ENCODE measurements around the gene ATP1A4. TPM values are rescaled to one million over a fixed set of nuclear protein-coding genes. Genes with fewer than 3 reads are reported as not detected.

Gene ATP1A4
- total RNA-seq, 1 donor from 2014 or later, result under 0.01 TPM

GRCh38 chr1:160136926-160137200 is 14.5 kb upstream of the ATP1A4 start:
- H3K36me3 ChIP-seq (ENCODE audit: control insufficient read depth in 3 of 3, insufficient read depth in 3 of 3, low read length in 3 of 3), result peaks cover 80 to 91% (median 88%) of the 10 kb centered on the region in 3 donors
- peaks cover 51 to 78% (median 56%) of the 10 kb centered on the region in 3 donors for H3K4me1 ChIP-seq (ENCODE audit: control insufficient read depth in 3 of 3, insufficient read depth in 3 of 3, low read length in 3 of 3)
- peak overlapping the region; percentile 96 for H3K27ac ChIP-seq (ENCODE audit: low read depth, low read length)
- no peaks in the 10 kb centered on the region for H3K27me3 ChIP-seq (ENCODE audit: control insufficient read depth in 3 of 3, insufficient read depth in 3 of 3, low read length in 3 of 3)
- no peak overlapping the region for H3K4me3 ChIP-seq (ENCODE audit: low read length in 3 of 3)
- H3K9ac ChIP-seq (ENCODE audit: low read depth in 1 of 3, low read length in 3 of 3), result peak overlapping the region in 1 of 3 donors; percentile 62
- no peaks in the 10 kb centered on the region for H3K9me3 ChIP-seq (ENCODE audit: control insufficient read depth in 3 of 3, low read length in 3 of 3)

- peak overlapping the region in 1 of 3 donors; percentile 14 for H3K9ac ChIP-seq (ENCODE audit: low read depth in 1 of 3, low read length in 3 of 3)
- no peaks in the 10 kb centered on the region for H3K9me3 ChIP-seq (ENCODE audit: control insufficient read depth in 3 of 3, low read length in 3 of 3)
- H3K4me1 ChIP-seq (ENCODE audit: control insufficient read depth in 3 of 3, insufficient read depth in 3 of 3, low read length in 3 of 3), result peaks cover 49 to 73% (median 52%) of the 10 kb centered on the region in 3 donors
- no peak overlapping the region for H3K4me3 ChIP-seq (ENCODE audit: low read length in 3 of 3)
- peak overlapping the region; percentile 96 for H3K27ac ChIP-seq (ENCODE audit: low read depth, low read length)
- no peaks in the 10 kb centered on the region for H3K27me3 ChIP-seq (ENCODE audit: control insufficient read depth in 3 of 3, insufficient read depth in 3 of 3, low read length in 3 of 3)
- H3K36me3 ChIP-seq (ENCODE audit: control insufficient read depth in 3 of 3, insufficient read depth in 3 of 3, low read length in 3 of 3), result peaks cover 84 to 96% (median 91%) of the 10 kb centered on the region in 3 donors
These were observed 14.1 kb upstream of the ATP1A4 start for GRCh38 chr1:160137216-160137862.

- H3K36me3 ChIP-seq (ENCODE audit: control insufficient read depth in 3 of 3, insufficient read depth in 3 of 3, low read length in 3 of 3), result peaks cover 67 to 79% (median 71%) of the 10 kb centered on the region in 3 donors
- no peaks in the 10 kb centered on the region for H3K9me3 ChIP-seq (ENCODE audit: control insufficient read depth in 3 of 3, low read length in 3 of 3)
- peaks cover 28 to 48% (median 28%) of the 10 kb centered on the region in 3 donors for H3K4me1 ChIP-seq (ENCODE audit: control insufficient read depth in 3 of 3, insufficient read depth in 3 of 3, low read length in 3 of 3)
- no peak overlapping the region for H3K4me3 ChIP-seq (ENCODE audit: low read length in 3 of 3)
- H3K27me3 ChIP-seq (ENCODE audit: control insufficient read depth in 3 of 3, insufficient read depth in 3 of 3, low read length in 3 of 3), result no peaks in the 10 kb centered on the region
- no peak overlapping the region for H3K9ac ChIP-seq (ENCODE audit: low read depth in 1 of 3, low read length in 3 of 3)
- no peak overlapping the region for H3K27ac ChIP-seq (ENCODE audit: low read depth, low read length)
These were observed 11.6 kb upstream of the ATP1A4 start for GRCh38 chr1:160139840-160140239.

- Histone ChIP-seq H3K27ac (ENCODE audit: low read depth, low read length) (no peak overlapping the region), H3K9me3 (ENCODE audit: control insufficient read depth in 3 of 3, low read length in 3 of 3) (no peaks in the 10 kb centered on the region), H3K4me3 (ENCODE audit: low read length in 3 of 3) (no peak overlapping the region), H3K27me3 (ENCODE audit: control insufficient read depth in 3 of 3, insufficient read depth in 3 of 3, low read length in 3 of 3) (no peaks in the 10 kb centered on the region), H3K9ac (ENCODE audit: low read depth in 1 of 3, low read length in 3 of 3) (no peak overlapping the region), H3K4me1 (ENCODE audit: control insufficient read depth in 3 of 3, insufficient read depth in 3 of 3, low read length in 3 of 3) (peaks cover 4 to 15% (median 8%) of the 10 kb centered on the region in 3 donors), H3K36me3 (ENCODE audit: control insufficient read depth in 3 of 3, insufficient read depth in 3 of 3, low read length in 3 of 3) (peaks cover 34 to 41% (median 36%) of the 10 kb centered on the region in 3 donors)
These were observed 7.7 kb upstream of the ATP1A4 start for GRCh38 chr1:160143695-160144094.

- no peak overlapping the region for H3K27ac ChIP-seq (ENCODE audit: low read depth, low read length)
- no peaks in the 10 kb centered on the region for H3K9me3 ChIP-seq (ENCODE audit: control insufficient read depth in 3 of 3, low read length in 3 of 3)
- H3K36me3 ChIP-seq (ENCODE audit: control insufficient read depth in 3 of 3, insufficient read depth in 3 of 3, low read length in 3 of 3), result peaks cover 24 to 30% (median 28%) of the 10 kb centered on the region in 3 donors
- no peak overlapping the region for H3K4me3 ChIP-seq (ENCODE audit: low read length in 3 of 3)
- H3K4me1 ChIP-seq (ENCODE audit: control insufficient read depth in 3 of 3, insufficient read depth in 3 of 3, low read length in 3 of 3), result peaks cover 4 to 10% (median 8%) of the 10 kb centered on the region in 3 donors
- no peaks in the 10 kb centered on the region for H3K27me3 ChIP-seq (ENCODE audit: control insufficient read depth in 3 of 3, insufficient read depth in 3 of 3, low read length in 3 of 3)
- H3K9ac ChIP-seq (ENCODE audit: low read depth in 1 of 3, low read length in 3 of 3), result no peak overlapping the region
These were observed 6.5 kb upstream of the ATP1A4 start for GRCh38 chr1:160144921-160145320.

GRCh38 chr1:160146107-160146506 is 5.3 kb upstream of the ATP1A4 start:
- H3K27ac ChIP-seq (ENCODE audit: low read depth, low read length), result no peak overlapping the region
- H3K9me3 ChIP-seq (ENCODE audit: control insufficient read depth in 3 of 3, low read length in 3 of 3), result no peaks in the 10 kb centered on the region

GRCh38 chr1:160148121-160148520 is 3.3 kb upstream of the ATP1A4 start:
- H3K27ac ChIP-seq (ENCODE audit: low read depth, low read length), result peak overlapping the region; percentile 40

More at GRCh38 chr1:160146107-160146506, 5.3 kb upstream of the ATP1A4 start:
- peaks cover 2 to 5% (median 5%) of the 10 kb centered on the region in 3 donors for H3K4me1 ChIP-seq (ENCODE audit: control insufficient read depth in 3 of 3, insufficient read depth in 3 of 3, low read length in 3 of 3)
- H3K9ac ChIP-seq (ENCODE audit: low read depth in 1 of 3, low read length in 3 of 3), result no peak overlapping the region
- no peak overlapping the region for H3K4me3 ChIP-seq (ENCODE audit: low read length in 3 of 3)
- peaks cover 16 to 20% (median 18%) of the 10 kb centered on the region in 3 donors for H3K36me3 ChIP-seq (ENCODE audit: control insufficient read depth in 3 of 3, insufficient read depth in 3 of 3, low read length in 3 of 3)
- no peaks in the 10 kb centered on the region for H3K27me3 ChIP-seq (ENCODE audit: control insufficient read depth in 3 of 3, insufficient read depth in 3 of 3, low read length in 3 of 3)

GRCh38 chr1:160149233-160149632 is 2.2 kb upstream of the ATP1A4 start:
- no peak overlapping the region for H3K4me3 ChIP-seq (ENCODE audit: low read length in 3 of 3)
- no peaks in the 10 kb centered on the region for H3K4me1 ChIP-seq (ENCODE audit: control insufficient read depth in 3 of 3, insufficient read depth in 3 of 3, low read length in 3 of 3)
- H3K27ac ChIP-seq (ENCODE audit: low read depth, low read length), result no peak overlapping the region
- no peaks in the 10 kb centered on the region for H3K36me3 ChIP-seq (ENCODE audit: control insufficient read depth in 3 of 3, insufficient read depth in 3 of 3, low read length in 3 of 3)
- H3K27me3 ChIP-seq (ENCODE audit: control insufficient read depth in 3 of 3, insufficient read depth in 3 of 3, low read length in 3 of 3), result no peaks in the 10 kb centered on the region
- H3K9ac ChIP-seq (ENCODE audit: low read depth in 1 of 3, low read length in 3 of 3), result no peak overlapping the region
- H3K9me3 ChIP-seq (ENCODE audit: control insufficient read depth in 3 of 3, low read length in 3 of 3), result no peaks in the 10 kb centered on the region

More at GRCh38 chr1:160148121-160148520, 3.3 kb upstream of the ATP1A4 start:
- peaks cover 0 to under 1% (median under 1%) of the 10 kb centered on the region in 3 donors for H3K36me3 ChIP-seq (ENCODE audit: control insufficient read depth in 3 of 3, insufficient read depth in 3 of 3, low read length in 3 of 3)
- no peak overlapping the region for H3K9ac ChIP-seq (ENCODE audit: low read depth in 1 of 3, low read length in 3 of 3)
- H3K27me3 ChIP-seq (ENCODE audit: control insufficient read depth in 3 of 3, insufficient read depth in 3 of 3, low read length in 3 of 3), result no peaks in the 10 kb centered on the region
- H3K9me3 ChIP-seq (ENCODE audit: control insufficient read depth in 3 of 3, low read length in 3 of 3), result no peaks in the 10 kb centered on the region
- no peaks in the 10 kb centered on the region for H3K4me1 ChIP-seq (ENCODE audit: control insufficient read depth in 3 of 3, insufficient read depth in 3 of 3, low read length in 3 of 3)
- H3K4me3 ChIP-seq (ENCODE audit: low read length in 3 of 3), result no peak overlapping the region

- Histone ChIP-seq H3K36me3 (ENCODE audit: control insufficient read depth in 3 of 3, insufficient read depth in 3 of 3, low read length in 3 of 3) (no peaks in the 10 kb centered on the region), H3K27ac (ENCODE audit: low read depth, low read length) (no peak overlapping the region), H3K4me3 (ENCODE audit: low read length in 3 of 3) (no peak overlapping the region), H3K9me3 (ENCODE audit: control insufficient read depth in 3 of 3, low read length in 3 of 3) (no peaks in the 10 kb centered on the region), H3K27me3 (ENCODE audit: control insufficient read depth in 3 of 3, insufficient read depth in 3 of 3, low read length in 3 of 3) (no peaks in the 10 kb centered on the region), H3K4me1 (ENCODE audit: control insufficient read depth in 3 of 3, insufficient read depth in 3 of 3, low read length in 3 of 3) (no peaks in the 10 kb centered on the region), H3K9ac (ENCODE audit: low read depth in 1 of 3, low read length in 3 of 3) (no peak overlapping the region)
These were observed 1.7 kb upstream of the ATP1A4 start for GRCh38 chr1:160149716-160150115.

GRCh38 chr1:160154790-160155189 is 3.4 kb downstream of the ATP1A4 start:
- H3K4me3 ChIP-seq (ENCODE audit: low read length in 3 of 3), result no peak overlapping the region
- H3K9ac ChIP-seq (ENCODE audit: low read depth in 1 of 3, low read length in 3 of 3), result no peak overlapping the region
- H3K9me3 ChIP-seq (ENCODE audit: control insufficient read depth in 3 of 3, low read length in 3 of 3), result no peaks in the 10 kb centered on the region
- no peaks in the 10 kb centered on the region for H3K4me1 ChIP-seq (ENCODE audit: control insufficient read depth in 3 of 3, insufficient read depth in 3 of 3, low read length in 3 of 3)
- H3K27ac ChIP-seq (ENCODE audit: low read depth, low read length), result no peak overlapping the region
- no peaks in the 10 kb centered on the region for H3K36me3 ChIP-seq (ENCODE audit: control insufficient read depth in 3 of 3, insufficient read depth in 3 of 3, low read length in 3 of 3)
- no peaks in the 10 kb centered on the region for H3K27me3 ChIP-seq (ENCODE audit: control insufficient read depth in 3 of 3, insufficient read depth in 3 of 3, low read length in 3 of 3)

Data from skeletal muscle tissue (tissue), 4 donors.